ENCODE measurements around the gene ZBTB43. TPM values are rescaled to one million over a fixed set of nuclear protein-coding genes. Genes with fewer than 3 reads are reported as not detected.

The ZBTB43 gene
- total RNA-seq, 1 donor from 2014 or later, result 20.3 TPM

DNA sequence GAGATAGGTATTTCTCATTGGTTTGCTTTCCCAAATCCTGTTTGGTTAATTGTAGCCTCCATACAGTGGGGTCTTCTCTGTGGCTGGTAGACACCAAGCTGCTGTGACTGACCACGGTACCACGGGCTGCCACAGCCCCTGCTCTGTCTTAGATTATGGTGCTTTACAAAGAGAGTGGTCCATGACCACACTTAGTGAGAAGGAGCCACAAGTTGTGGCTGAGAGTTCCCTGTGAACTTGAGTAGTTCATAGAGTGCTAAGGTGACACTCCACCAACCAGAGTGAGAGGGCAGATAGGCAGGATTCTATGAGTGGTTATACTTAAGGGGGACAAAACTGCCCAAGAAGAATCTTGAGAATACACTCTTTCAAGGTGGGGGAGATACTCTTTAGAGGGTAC is 29.8 kb downstream of the ZBTB43 start:
- TF ChIP-seq CTCF (IDR thresholded peaks at IDR 0.05), result no peak
- H3K9me3 Mint-ChIP-seq (ENCODE audit: unreplicated experiment), result no peaks in the 10 kb centered on the region
- H3K4me1 Mint-ChIP-seq (ENCODE audit: unreplicated experiment), result peaks cover 6% of the 10 kb centered on the region
- no peaks in the 10 kb centered on the region for H3K27me3 Mint-ChIP-seq (ENCODE audit: unreplicated experiment)
- no peak overlapping the region for H3K27ac Mint-ChIP-seq (ENCODE audit: unreplicated experiment)
- H3K4me3 Mint-ChIP-seq (ENCODE audit: unreplicated experiment), result no peak overlapping the region
- peaks cover 45% of the 10 kb centered on the region for H3K36me3 Mint-ChIP-seq (ENCODE audit: unreplicated experiment)
- no peak for DNase-seq (ENCODE audit: extremely low spot score, unreplicated experiment)

GRCh38 chr9:126836216-126836615 is 31.4 kb downstream of the ZBTB43 start:
- Mint-ChIP-seq H3K27ac (ENCODE audit: unreplicated experiment) (no peak overlapping the region), H3K27me3 (ENCODE audit: unreplicated experiment) (no peaks in the 10 kb centered on the region), H3K4me3 (ENCODE audit: unreplicated experiment) (no peak overlapping the region), H3K4me1 (ENCODE audit: unreplicated experiment) (peaks cover 6% of the 10 kb centered on the region), H3K36me3 (ENCODE audit: unreplicated experiment) (peaks cover 43% of the 10 kb centered on the region), H3K9me3 (ENCODE audit: unreplicated experiment) (no peaks in the 10 kb centered on the region)
- DNase-seq (ENCODE audit: extremely low spot score, unreplicated experiment), result no peak
- no peak for TF ChIP-seq CTCF (IDR thresholded peaks at IDR 0.05)

DNA sequence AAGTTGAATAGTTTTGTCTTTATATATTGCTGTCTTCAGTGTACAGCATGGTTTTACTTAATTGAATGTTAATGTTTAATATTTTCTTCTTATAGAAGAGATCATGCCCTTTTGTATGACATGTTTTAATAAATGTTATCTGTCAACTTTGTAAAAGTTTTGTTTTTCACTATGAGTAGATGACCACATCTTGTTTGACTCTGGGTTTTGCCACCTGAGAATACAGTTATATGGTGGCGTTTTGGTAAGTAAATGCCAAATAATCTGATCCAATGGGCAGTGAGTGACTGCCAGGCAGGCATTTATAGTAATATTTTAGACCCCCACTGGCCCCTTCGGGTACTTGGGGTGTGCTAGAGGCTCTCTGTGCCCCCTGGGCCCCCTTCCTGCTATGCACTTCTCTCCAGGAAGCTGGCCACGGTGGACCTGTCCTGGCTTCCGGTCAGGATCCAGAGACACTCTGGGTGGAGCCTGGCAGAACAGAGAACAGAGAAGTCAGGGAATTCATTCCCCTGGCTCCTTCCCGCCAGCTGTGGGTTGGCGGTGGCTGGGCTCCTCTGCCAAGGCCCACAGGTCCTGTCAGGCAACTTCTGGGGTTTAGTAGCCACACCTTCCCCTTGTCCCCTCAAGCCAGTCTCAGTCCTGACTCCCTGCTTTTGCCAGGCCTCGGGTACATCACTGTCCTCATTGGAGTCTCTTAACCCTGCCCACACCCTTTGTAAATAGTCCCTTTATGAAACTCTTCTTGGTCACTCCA is 33.4 kb downstream of the ZBTB43 start:
- H3K36me3 Mint-ChIP-seq (ENCODE audit: unreplicated experiment), result peaks cover 31% of the 10 kb centered on the region
- H3K4me1 Mint-ChIP-seq (ENCODE audit: unreplicated experiment), result peaks cover 7% of the 10 kb centered on the region
- H3K27ac Mint-ChIP-seq (ENCODE audit: unreplicated experiment), result no peak overlapping the region
- no peaks in the 10 kb centered on the region for H3K9me3 Mint-ChIP-seq (ENCODE audit: unreplicated experiment)
- no peak for TF ChIP-seq CTCF (IDR thresholded peaks at IDR 0.05)
- H3K27me3 Mint-ChIP-seq (ENCODE audit: unreplicated experiment), result no peaks in the 10 kb centered on the region
- H3K4me3 Mint-ChIP-seq (ENCODE audit: unreplicated experiment), result no peak overlapping the region
- DNase-seq (ENCODE audit: extremely low spot score, unreplicated experiment), result peak; percentile 76

GRCh38 chr9:126838895-126839294 is 34.1 kb downstream of the ZBTB43 start:
- Mint-ChIP-seq H3K27ac (ENCODE audit: unreplicated experiment) (no peak overlapping the region), H3K27me3 (ENCODE audit: unreplicated experiment) (no peaks in the 10 kb centered on the region), H3K4me3 (ENCODE audit: unreplicated experiment) (no peak overlapping the region), H3K9me3 (ENCODE audit: unreplicated experiment) (no peaks in the 10 kb centered on the region), H3K4me1 (ENCODE audit: unreplicated experiment) (peaks cover 13% of the 10 kb centered on the region), H3K36me3 (ENCODE audit: unreplicated experiment) (peaks cover 24% of the 10 kb centered on the region)
- no peak for TF ChIP-seq CTCF (IDR thresholded peaks at IDR 0.05)
- peak; percentile 68 for DNase-seq (ENCODE audit: extremely low spot score, unreplicated experiment)

- no peak for TF ChIP-seq CTCF (IDR thresholded peaks at IDR 0.05)
- DNase-seq (ENCODE audit: extremely low spot score, unreplicated experiment), result peak; percentile 75
- Mint-ChIP-seq H3K4me3 (ENCODE audit: unreplicated experiment) (no peak overlapping the region), H3K27ac (ENCODE audit: unreplicated experiment) (no peak overlapping the region), H3K36me3 (ENCODE audit: unreplicated experiment) (peaks cover 20% of the 10 kb centered on the region), H3K9me3 (ENCODE audit: unreplicated experiment) (no peaks in the 10 kb centered on the region), H3K27me3 (ENCODE audit: unreplicated experiment) (no peaks in the 10 kb centered on the region), H3K4me1 (ENCODE audit: unreplicated experiment) (peaks cover 17% of the 10 kb centered on the region)
These were observed 34.5 kb downstream of the ZBTB43 start for GRCh38 chr9:126839301-126839700.
